ENCODE results near the gene NCF2. TPM values are rescaled to one million over a fixed set of nuclear protein-coding genes. Genes with fewer than 3 reads are reported as not detected.

Gene NCF2
- total RNA-seq, 1 donor from 2014 or later = not detected

- TF ChIP-seq CTCF (IDR thresholded peaks at IDR 0.05) = no peak
- Mint-ChIP-seq H3K9me3 (ENCODE audit: unreplicated experiment) (no peaks in the 10 kb centered on the region), H3K27ac (ENCODE audit: unreplicated experiment) (no peak overlapping the region), H3K4me1 (ENCODE audit: unreplicated experiment) (peaks cover 28% of the 10 kb centered on the region), H3K27me3 (ENCODE audit: unreplicated experiment) (no peaks in the 10 kb centered on the region), H3K4me3 (ENCODE audit: unreplicated experiment) (no peak overlapping the region), H3K36me3 (ENCODE audit: unreplicated experiment) (no peaks in the 10 kb centered on the region)
- no peak for DNase-seq (ENCODE audit: extremely low spot score, unreplicated experiment)
Observed at GRCh38 chr1:183612407-183612806, 22.1 kb upstream of the NCF2 start.

- Mint-ChIP-seq H3K4me1 (ENCODE audit: unreplicated experiment) (peaks cover 31% of the 10 kb centered on the region), H3K4me3 (ENCODE audit: unreplicated experiment) (no peak overlapping the region), H3K9me3 (ENCODE audit: unreplicated experiment) (no peaks in the 10 kb centered on the region), H3K27me3 (ENCODE audit: unreplicated experiment) (no peaks in the 10 kb centered on the region), H3K36me3 (ENCODE audit: unreplicated experiment) (no peaks in the 10 kb centered on the region), H3K27ac (ENCODE audit: unreplicated experiment) (no peak overlapping the region)
- TF ChIP-seq CTCF (IDR thresholded peaks at IDR 0.05) = no peak
- no peak for DNase-seq (ENCODE audit: extremely low spot score, unreplicated experiment)
Observed at GRCh38 chr1:183611021-183611420, 20.8 kb upstream of the NCF2 start.

GRCh38 chr1:183609759-183610452 lies 19.6 kb upstream of the NCF2 start:
- no peak for DNase-seq (ENCODE audit: extremely low spot score, unreplicated experiment)
- Mint-ChIP-seq H3K27ac (ENCODE audit: unreplicated experiment) (peak overlapping the region; percentile 95), H3K9me3 (ENCODE audit: unreplicated experiment) (no peaks in the 10 kb centered on the region), H3K4me1 (ENCODE audit: unreplicated experiment) (peaks cover 39% of the 10 kb centered on the region), H3K27me3 (ENCODE audit: unreplicated experiment) (no peaks in the 10 kb centered on the region), H3K4me3 (ENCODE audit: unreplicated experiment) (no peak overlapping the region), H3K36me3 (ENCODE audit: unreplicated experiment) (no peaks in the 10 kb centered on the region)
- TF ChIP-seq CTCF (IDR thresholded peaks at IDR 0.05) = no peak

- peak overlapping the region; percentile 95 for H3K27ac Mint-ChIP-seq (ENCODE audit: unreplicated experiment)
- H3K27me3 Mint-ChIP-seq (ENCODE audit: unreplicated experiment) = no peaks in the 10 kb centered on the region
- H3K36me3 Mint-ChIP-seq (ENCODE audit: unreplicated experiment) = no peaks in the 10 kb centered on the region
- H3K4me3 Mint-ChIP-seq (ENCODE audit: unreplicated experiment) = no peak overlapping the region
- peak; percentile 49 for TF ChIP-seq CTCF (IDR thresholded peaks at IDR 0.05)
- H3K4me1 Mint-ChIP-seq (ENCODE audit: unreplicated experiment) = peaks cover 44% of the 10 kb centered on the region
- no peaks in the 10 kb centered on the region for H3K9me3 Mint-ChIP-seq (ENCODE audit: unreplicated experiment)
- no peak for DNase-seq (ENCODE audit: extremely low spot score, unreplicated experiment)
Observed at GRCh38 chr1:183609313-183609712, 19.1 kb upstream of the NCF2 start.

GRCh38 chr1:183607322-183607980 lies 17.2 kb upstream of the NCF2 start:
- no peaks in the 10 kb centered on the region for H3K36me3 Mint-ChIP-seq (ENCODE audit: unreplicated experiment)
- H3K9me3 Mint-ChIP-seq (ENCODE audit: unreplicated experiment) = no peaks in the 10 kb centered on the region
- TF ChIP-seq CTCF (IDR thresholded peaks at IDR 0.05) = no peak
- peak overlapping the region; percentile 95 for H3K27ac Mint-ChIP-seq (ENCODE audit: unreplicated experiment)
- DNase-seq (ENCODE audit: extremely low spot score, unreplicated experiment) = no peak
- no peaks in the 10 kb centered on the region for H3K27me3 Mint-ChIP-seq (ENCODE audit: unreplicated experiment)
- peaks cover 55% of the 10 kb centered on the region for H3K4me1 Mint-ChIP-seq (ENCODE audit: unreplicated experiment)
- no peak overlapping the region for H3K4me3 Mint-ChIP-seq (ENCODE audit: unreplicated experiment)

Data from osteocyte (in vitro differentiated cells).